ENCODE results near the gene MTX1.

Gene MTX1

DNA sequence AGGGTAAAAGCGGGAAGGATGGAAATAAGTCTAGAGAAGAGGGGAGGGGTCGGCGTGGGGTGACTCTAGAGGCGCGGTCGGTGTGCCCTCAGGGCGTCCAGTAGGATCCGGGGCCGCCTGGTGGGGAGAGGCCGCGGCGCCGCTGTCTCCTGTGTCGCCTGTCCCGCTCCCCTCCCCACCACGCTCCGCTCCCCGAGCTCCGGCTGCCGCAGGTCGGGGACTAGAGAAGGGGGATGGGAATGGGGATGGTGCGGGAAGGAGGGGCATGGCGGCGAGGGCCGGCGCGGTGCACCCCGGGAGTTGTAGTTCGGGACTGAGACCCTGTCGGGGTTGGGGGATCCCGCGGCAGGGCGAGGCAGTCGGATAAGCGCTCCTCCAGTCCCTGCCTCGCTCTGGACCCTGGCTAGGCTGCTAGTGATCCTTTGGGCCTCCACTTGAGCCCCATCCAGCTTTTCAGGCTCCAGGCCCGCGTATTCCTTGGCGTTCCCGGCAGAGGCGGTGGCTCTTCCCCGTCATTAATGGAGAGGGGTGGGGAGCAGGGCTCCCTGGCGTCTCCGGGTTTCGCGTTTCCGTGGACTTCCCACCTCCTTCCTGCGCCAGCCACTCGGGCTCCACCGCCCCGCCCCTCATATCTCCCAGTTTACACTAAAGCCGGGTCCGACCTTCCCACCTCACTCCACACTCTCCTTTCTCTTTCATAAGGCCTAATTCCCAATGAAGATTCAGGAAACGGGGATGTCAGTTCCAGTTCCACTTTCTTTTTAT is 46.9 kb downstream of the MTX1 start, which contains the start of gene ENTREP3:
ENTREP3 (minus strand) TSS at position 241 of the 765 bp plus-strand sequence. CDS start 606 bp downstream, outside the sequence.
- H3K27me3 ChIP-seq (ENCODE audit: insufficient read depth, poor library complexity, severe bottlenecking), result no peaks in the 10 kb centered on the region
- H3K27ac ChIP-seq (replicated peaks), result peak within 1 kb of the TSS; percentile 48
- H3K4me3 ChIP-seq (replicated peaks; ENCODE audit: insufficient read depth, low read length), result peak within 1 kb of the TSS; percentile 80
- peak; percentile 70 to 75 for DNase-seq (ENCODE audit: low read depth in 1 of 2, low spot score in 1 of 2)
- TF ChIP-seq POLR2AphosphoS5 (IDR thresholded peaks at IDR 0.05; ENCODE audit: low read depth), result peak; percentile 59; the same call in 1 of the 2 replicates
- TF ChIP-seq GABPA (IDR thresholded peaks at IDR 0.05; ENCODE audit: low read depth), result no peak

DNA sequence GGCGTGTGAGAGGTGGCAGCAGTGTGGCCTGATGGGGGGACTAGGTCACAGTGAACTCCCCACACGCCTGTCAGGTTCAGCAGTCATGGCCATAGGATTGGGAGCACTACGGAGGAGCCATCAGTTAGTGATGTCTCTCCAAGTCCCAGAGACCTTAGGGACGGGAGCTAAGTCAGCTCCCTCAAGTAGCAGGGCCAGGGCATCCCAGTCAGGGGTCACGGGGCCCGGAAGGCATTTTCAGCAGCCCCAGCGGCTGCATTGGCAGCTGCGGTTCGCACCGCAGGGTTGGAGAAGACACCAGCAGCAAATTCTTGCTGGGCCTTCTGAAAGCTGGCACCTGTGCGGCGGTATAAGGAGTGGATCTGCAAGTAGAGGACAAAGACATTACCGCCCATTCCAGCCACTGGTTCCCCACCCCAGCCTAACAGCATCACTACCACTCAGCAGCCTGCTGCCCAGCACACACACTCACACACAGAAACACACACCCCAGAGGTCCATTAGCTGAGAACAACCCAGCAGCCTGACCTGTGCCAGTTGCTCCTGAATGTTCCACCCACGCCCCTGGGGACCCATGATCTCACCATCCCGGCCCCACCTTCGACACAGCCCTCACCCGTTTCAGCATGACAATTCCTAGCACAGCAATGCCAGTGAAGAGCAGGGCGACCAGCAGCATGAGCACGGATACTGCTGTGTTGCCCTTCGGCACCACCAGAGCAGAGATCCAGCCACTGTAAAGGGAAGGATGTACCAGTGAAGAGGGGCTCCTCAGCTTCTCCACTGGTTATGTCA is 47.8 kb downstream of the MTX1 start:
- Histone ChIP-seq H3K4me3 (replicated peaks; ENCODE audit: insufficient read depth, low read length) (no peak overlapping the region), H3K27me3 (ENCODE audit: insufficient read depth, poor library complexity, severe bottlenecking) (no peaks in the 10 kb centered on the region), H3K27ac (replicated peaks) (no peak overlapping the region)
- TF ChIP-seq POLR2AphosphoS5 (IDR thresholded peaks at IDR 0.05; ENCODE audit: low read depth) (no peak), SPI1 (IDR thresholded peaks at IDR 0.05; ENCODE audit: borderline replicate concordance, low read depth) (no peak), GABPA (IDR thresholded peaks at IDR 0.05; ENCODE audit: low read depth) (no peak)
- TF ChIP-seq, protein P1, sequence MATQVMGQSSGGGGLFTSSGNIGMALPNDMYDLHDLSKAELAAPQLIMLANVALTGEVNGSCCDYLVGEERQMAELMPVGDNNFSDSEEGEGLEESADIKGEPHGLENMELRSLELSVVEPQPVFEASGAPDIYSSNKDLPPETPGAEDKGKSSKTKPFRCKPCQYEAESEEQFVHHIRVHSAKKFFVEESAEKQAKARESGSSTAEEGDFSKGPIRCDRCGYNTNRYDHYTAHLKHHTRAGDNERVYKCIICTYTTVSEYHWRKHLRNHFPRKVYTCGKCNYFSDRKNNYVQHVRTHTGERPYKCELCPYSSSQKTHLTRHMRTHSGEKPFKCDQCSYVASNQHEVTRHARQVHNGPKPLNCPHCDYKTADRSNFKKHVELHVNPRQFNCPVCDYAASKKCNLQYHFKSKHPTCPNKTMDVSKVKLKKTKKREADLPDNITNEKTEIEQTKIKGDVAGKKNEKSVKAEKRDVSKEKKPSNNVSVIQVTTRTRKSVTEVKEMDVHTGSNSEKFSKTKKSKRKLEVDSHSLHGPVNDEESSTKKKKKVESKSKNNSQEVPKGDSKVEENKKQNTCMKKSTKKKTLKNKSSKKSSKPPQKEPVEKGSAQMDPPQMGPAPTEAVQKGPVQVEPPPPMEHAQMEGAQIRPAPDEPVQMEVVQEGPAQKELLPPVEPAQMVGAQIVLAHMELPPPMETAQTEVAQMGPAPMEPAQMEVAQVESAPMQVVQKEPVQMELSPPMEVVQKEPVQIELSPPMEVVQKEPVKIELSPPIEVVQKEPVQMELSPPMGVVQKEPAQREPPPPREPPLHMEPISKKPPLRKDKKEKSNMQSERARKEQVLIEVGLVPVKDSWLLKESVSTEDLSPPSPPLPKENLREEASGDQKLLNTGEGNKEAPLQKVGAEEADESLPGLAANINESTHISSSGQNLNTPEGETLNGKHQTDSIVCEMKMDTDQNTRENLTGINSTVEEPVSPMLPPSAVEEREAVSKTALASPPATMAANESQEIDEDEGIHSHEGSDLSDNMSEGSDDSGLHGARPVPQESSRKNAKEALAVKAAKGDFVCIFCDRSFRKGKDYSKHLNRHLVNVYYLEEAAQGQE (IDR thresholded peaks at IDR 0.05; ENCODE audit: insufficient replicate concordance, low read depth), result no peak
- TF ChIP-seq, protein P2, sequence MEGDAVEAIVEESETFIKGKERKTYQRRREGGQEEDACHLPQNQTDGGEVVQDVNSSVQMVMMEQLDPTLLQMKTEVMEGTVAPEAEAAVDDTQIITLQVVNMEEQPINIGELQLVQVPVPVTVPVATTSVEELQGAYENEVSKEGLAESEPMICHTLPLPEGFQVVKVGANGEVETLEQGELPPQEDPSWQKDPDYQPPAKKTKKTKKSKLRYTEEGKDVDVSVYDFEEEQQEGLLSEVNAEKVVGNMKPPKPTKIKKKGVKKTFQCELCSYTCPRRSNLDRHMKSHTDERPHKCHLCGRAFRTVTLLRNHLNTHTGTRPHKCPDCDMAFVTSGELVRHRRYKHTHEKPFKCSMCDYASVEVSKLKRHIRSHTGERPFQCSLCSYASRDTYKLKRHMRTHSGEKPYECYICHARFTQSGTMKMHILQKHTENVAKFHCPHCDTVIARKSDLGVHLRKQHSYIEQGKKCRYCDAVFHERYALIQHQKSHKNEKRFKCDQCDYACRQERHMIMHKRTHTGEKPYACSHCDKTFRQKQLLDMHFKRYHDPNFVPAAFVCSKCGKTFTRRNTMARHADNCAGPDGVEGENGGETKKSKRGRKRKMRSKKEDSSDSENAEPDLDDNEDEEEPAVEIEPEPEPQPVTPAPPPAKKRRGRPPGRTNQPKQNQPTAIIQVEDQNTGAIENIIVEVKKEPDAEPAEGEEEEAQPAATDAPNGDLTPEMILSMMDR (IDR thresholded peaks at IDR 0.05; ENCODE audit: insufficient read depth, low read length), result no peak
- no peak for DNase-seq (ENCODE audit: low read depth in 1 of 2, low spot score in 1 of 2)

DNA sequence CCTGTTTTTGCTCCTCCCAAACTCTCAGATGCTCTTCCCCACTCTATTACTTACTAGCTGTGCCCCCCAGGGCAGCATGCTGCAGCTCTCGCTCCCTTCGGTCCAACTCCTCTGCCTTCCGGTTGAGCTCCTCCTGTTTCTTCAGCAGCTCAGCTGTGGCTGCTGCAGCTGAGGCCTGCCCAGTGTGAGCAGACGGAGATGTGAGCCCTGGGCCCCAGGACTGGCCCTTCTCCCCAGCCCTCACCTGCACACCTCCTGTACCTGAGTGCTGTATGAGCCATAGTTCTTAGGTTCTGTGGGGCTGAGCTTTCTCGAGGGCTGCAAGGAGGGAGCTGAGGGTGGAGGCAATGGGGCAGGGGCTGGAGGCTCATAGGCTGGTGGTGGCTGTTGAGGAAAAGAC is 51.8 kb downstream of the MTX1 start:
- no peak for DNase-seq (ENCODE audit: low read depth in 1 of 2, low spot score in 1 of 2)
- TF ChIP-seq GABPA (IDR thresholded peaks at IDR 0.05; ENCODE audit: low read depth), result no peak
- Histone ChIP-seq H3K27ac (replicated peaks) (no peak overlapping the region), H3K4me3 (replicated peaks; ENCODE audit: insufficient read depth, low read length) (no peak overlapping the region), H3K27me3 (ENCODE audit: insufficient read depth, poor library complexity, severe bottlenecking) (no peaks in the 10 kb centered on the region)

DNA sequence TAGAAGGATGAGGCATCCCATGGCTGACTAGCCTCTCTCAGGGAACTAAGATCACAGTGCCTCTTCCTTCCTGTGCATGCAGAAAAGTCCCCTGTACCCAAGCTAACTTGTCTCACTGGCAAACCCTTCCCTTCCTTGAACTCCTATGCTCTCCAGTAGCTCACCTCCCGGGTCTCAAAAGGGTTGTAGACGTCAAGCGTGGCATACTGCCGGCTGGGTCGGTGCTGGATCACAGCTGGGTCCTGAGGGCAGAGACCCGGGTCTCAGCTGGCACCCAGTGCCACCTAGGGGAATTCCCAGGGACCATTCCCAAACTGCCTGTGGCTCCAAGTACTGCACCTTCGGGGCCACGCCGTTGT is 53.0 kb downstream of the MTX1 start:
- Histone ChIP-seq H3K4me3 (replicated peaks; ENCODE audit: insufficient read depth, low read length) (peak overlapping the region; percentile 82), H3K27me3 (ENCODE audit: insufficient read depth, poor library complexity, severe bottlenecking) (no peaks in the 10 kb centered on the region), H3K27ac (replicated peaks) (peak overlapping the region; percentile 80)
- TF ChIP-seq GABPA (IDR thresholded peaks at IDR 0.05; ENCODE audit: low read depth) (peak; percentile 75), POLR2AphosphoS5 (IDR thresholded peaks at IDR 0.05; ENCODE audit: low read depth) (no peak)
- DNase-seq (ENCODE audit: low read depth in 1 of 2, low spot score in 1 of 2), result peak in 1 of 2 experiments; percentile 26

DNA sequence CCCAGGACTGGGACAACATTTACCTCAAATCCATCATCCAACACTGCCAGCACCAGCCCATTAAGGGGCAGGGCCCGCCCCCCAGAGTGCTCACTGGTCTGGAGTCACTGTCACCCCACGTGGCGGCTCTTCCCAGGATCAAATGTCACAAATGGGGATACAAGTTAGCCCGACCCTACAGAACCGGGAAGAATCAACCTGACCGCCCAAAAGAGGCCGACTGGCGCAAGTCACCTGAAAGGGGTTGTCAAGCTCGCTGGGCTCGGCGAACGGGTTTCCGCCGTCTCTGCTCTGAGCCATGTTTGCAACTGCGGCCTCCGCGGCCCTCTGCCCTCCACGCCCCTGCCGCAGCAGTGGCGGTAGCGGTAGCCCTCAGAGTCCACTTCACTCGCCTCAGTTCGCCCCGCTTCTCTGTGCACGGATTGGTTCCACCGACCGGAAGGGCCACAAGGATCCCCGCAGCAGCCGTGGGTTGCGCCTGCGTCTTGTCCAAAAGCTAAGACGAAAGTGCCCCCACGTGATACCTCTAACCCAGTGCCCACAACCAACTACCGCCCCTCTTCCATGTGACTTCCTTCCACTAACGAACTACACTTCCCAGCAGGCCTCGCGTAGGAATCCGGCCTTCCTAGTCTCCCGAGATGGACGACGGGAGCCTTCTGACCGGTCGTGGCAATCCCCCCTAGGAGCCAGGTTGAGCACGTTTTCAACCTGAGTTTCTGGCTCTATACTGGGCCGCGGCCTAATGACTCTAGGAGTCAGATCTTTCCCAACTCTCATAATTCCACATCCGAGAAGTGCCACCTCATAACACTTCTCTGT is 53.6 kb downstream of the MTX1 start, which contains the start of gene SCAMP3:
SCAMP3 (minus strand) TSS at position 509 of the 822 bp plus-strand sequence; CDS start at position 300, 209 bp downstream.
- Histone ChIP-seq H3K27me3 (ENCODE audit: insufficient read depth, poor library complexity, severe bottlenecking) (no peaks in the 10 kb centered on the region), H3K4me3 (replicated peaks; ENCODE audit: insufficient read depth, low read length) (peak within 1 kb of the TSS; percentile 82), H3K27ac (replicated peaks) (peak within 1 kb of the TSS; percentile 80)
- peak; percentile 98 for DNase-seq (ENCODE audit: low read depth in 1 of 2, low spot score in 1 of 2)
- TF ChIP-seq, protein P2 (IDR thresholded peaks at IDR 0.05; ENCODE audit: insufficient read depth, low read length), result no peak
- peak; percentile 64 for TF ChIP-seq GABPA (IDR thresholded peaks at IDR 0.05; ENCODE audit: low read depth)
- peak; percentile 93 for TF ChIP-seq POLR2AphosphoS5 (IDR thresholded peaks at IDR 0.05; ENCODE audit: low read depth)
- peak; percentile 81; the same call in 1 of the 2 replicates for TF ChIP-seq SPI1 (IDR thresholded peaks at IDR 0.05; ENCODE audit: borderline replicate concordance, low read depth)

Data from HL-60 (cell line).